ENCODE results near the gene DEDD2.

Gene DEDD2

DNA sequence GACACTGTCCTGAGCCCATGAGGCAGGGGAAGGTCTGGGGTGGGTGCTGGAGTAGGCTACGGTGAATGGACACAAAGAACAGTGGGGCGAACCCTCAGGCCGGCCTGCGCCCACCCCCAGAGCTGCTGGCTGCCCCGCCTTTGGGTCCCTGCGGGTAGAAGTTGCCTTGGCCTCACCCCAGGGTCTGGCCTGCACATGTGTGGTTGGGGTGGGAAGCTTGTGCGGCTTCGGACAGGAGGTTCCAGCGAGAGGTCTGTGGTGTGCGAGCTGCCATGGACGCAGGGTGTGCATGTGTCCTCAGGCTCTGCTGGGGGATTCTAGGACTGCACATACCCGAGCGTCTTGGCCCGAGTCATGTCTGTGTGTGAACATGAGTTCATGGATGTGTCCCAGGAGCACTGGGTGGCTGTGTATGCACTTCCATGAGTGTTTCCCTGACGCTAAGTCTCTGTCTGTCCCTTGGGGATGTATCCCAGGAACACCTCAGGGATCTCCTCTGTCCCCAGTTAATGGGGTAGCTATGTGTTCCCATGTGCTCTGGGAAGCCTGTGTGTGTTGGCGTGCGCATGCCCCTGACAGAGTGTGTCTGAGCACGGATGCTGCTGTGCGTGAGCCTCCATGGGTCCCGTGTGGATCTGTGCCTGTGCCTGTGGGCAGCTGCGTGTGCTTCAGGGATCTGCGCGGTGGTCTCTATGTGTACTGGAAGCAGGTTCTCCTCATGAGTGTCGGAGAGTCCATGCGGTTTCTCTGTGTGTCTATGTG is 64.4 kb downstream of the DEDD2 start:
- Mint-ChIP-seq H3K27me3 (peaks cover 52% of the 10 kb centered on the region), H3K4me3 (no peak overlapping the region), H3K36me3 (ENCODE audit: low read depth) (no peaks in the 10 kb centered on the region), H3K27ac (no peak overlapping the region), H3K9me3 (no peaks in the 10 kb centered on the region), H3K4me1 (ENCODE audit: low read depth) (peaks cover 16% of the 10 kb centered on the region)
- intact Hi-C loops (cut with micrococcal nuclease), result no loop called here

GRCh38 chr19:42151782-42152684 is 65.4 kb downstream of the DEDD2 start:
- no peaks in the 10 kb centered on the region for H3K36me3 Mint-ChIP-seq (ENCODE audit: low read depth)
- intact Hi-C loops (cut with micrococcal nuclease), result no loop called here
- no peaks in the 10 kb centered on the region for H3K9me3 Mint-ChIP-seq
- H3K27ac Mint-ChIP-seq, result no peak overlapping the region
- H3K4me3 Mint-ChIP-seq, result no peak overlapping the region
- H3K4me1 Mint-ChIP-seq (ENCODE audit: low read depth), result peaks cover 16% of the 10 kb centered on the region
- peaks cover 53% of the 10 kb centered on the region for H3K27me3 Mint-ChIP-seq

- peaks cover 21% of the 10 kb centered on the region for H3K4me1 Mint-ChIP-seq (ENCODE audit: low read depth)
- no peak overlapping the region for H3K27ac Mint-ChIP-seq
- no peaks in the 10 kb centered on the region for H3K36me3 Mint-ChIP-seq (ENCODE audit: low read depth)
- intact Hi-C loops (cut with micrococcal nuclease), result no loop called here
- peaks cover 59% of the 10 kb centered on the region for H3K27me3 Mint-ChIP-seq
- H3K9me3 Mint-ChIP-seq, result no peaks in the 10 kb centered on the region
- no peak overlapping the region for H3K4me3 Mint-ChIP-seq
Measured at GRCh38 chr19:42150911-42151361, 66.5 kb downstream of the DEDD2 start.

GRCh38 chr19:42150364-42150763 is 67.1 kb downstream of the DEDD2 start:
- Mint-ChIP-seq H3K9me3 (no peaks in the 10 kb centered on the region), H3K4me1 (ENCODE audit: low read depth) (peaks cover 22% of the 10 kb centered on the region)
- intact Hi-C loops (cut with micrococcal nuclease), result no loop called here

GRCh38 chr19:42149447-42150202 is 67.9 kb downstream of the DEDD2 start:
- Mint-ChIP-seq H3K27me3 (peaks cover 55% of the 10 kb centered on the region), H3K4me1 (ENCODE audit: low read depth) (peaks cover 18% of the 10 kb centered on the region), H3K4me3 (no peak overlapping the region), H3K9me3 (no peaks in the 10 kb centered on the region), H3K36me3 (ENCODE audit: low read depth) (no peaks in the 10 kb centered on the region), H3K27ac (no peak overlapping the region)
- intact Hi-C loops (cut with micrococcal nuclease), result no loop called here

More at GRCh38 chr19:42150364-42150763, 67.1 kb downstream of the DEDD2 start:
- no peaks in the 10 kb centered on the region for H3K36me3 Mint-ChIP-seq (ENCODE audit: low read depth)
- no peak overlapping the region for H3K4me3 Mint-ChIP-seq
- peaks cover 58% of the 10 kb centered on the region for H3K27me3 Mint-ChIP-seq
- H3K27ac Mint-ChIP-seq, result no peak overlapping the region

Measured in dendritic cell treated with granulocyte-macrophage colony-stimulating factor and Interleukin-4, amounts not matched to agents 40 ng/mL and 50 ng/mL, for 4 days (primary cell).